NCI-H1048 (cell line): ENCODE results near the gene LTO1.

Experiments
- DNase-seq: peaks from one replicate; lab custom pipeline; 2025; lab: John Stamatoyannopoulos, UW

The LTO1 gene

DNA sequence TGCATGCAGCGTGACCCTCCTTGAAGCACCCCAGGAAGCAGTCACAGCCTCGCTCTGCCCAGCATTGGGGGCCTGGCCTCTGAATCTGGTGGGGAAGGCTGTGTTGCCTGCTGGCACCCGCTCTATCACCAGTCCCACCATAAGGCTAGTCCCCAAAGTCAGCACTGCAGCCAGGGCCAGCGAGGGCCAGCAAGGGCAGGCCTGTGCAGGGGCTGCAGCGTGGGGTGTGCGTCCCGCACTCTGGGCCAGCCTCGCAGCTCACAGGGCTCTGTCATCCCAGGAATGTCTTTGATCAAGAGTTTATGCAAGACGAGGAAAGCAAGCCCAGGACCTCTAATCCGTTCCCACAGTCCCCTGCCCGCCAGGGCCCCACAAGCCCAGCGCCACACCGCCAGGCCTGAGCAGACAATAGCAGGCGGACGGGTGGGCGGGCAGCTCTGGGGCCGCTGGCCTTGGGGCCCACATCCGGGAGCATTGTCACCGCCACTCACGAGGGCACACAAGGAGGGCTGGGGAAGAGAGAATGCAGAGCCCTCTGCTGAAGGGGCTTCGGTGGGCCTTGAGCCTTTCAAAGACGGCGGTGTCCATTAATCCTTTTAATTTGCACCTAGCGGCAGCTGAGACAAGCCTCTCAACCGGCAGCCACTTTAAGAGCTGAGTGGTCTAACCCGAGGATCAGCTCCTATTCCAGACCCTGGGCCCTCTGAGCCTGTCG, 17.1 kb downstream of the LTO1 start:
- no peak for DNase-seq

DNA sequence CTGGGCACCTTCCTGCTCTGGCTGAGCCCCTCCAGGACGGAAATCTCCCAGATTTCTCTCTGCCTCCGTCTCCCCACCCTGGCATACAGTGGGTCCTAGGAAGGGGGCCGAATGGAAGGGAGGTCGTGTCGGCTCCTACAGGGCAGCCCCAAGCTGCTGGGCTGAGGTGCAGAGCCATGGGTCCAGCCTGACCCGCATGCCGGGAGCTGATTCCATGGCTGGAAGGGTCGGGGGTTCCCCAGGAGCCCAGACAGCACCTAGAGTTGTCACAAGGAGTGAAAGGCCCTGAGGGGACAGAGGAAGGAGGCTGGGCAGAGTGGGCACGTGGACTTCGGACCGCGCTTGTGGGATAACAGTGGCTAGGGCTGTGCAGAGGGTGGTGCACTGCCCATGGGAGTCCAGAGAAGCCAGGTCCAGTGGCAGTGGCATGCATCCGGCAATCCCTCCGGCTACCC, 17.7 kb downstream of the LTO1 start:
- DNase-seq = no peak

DNA sequence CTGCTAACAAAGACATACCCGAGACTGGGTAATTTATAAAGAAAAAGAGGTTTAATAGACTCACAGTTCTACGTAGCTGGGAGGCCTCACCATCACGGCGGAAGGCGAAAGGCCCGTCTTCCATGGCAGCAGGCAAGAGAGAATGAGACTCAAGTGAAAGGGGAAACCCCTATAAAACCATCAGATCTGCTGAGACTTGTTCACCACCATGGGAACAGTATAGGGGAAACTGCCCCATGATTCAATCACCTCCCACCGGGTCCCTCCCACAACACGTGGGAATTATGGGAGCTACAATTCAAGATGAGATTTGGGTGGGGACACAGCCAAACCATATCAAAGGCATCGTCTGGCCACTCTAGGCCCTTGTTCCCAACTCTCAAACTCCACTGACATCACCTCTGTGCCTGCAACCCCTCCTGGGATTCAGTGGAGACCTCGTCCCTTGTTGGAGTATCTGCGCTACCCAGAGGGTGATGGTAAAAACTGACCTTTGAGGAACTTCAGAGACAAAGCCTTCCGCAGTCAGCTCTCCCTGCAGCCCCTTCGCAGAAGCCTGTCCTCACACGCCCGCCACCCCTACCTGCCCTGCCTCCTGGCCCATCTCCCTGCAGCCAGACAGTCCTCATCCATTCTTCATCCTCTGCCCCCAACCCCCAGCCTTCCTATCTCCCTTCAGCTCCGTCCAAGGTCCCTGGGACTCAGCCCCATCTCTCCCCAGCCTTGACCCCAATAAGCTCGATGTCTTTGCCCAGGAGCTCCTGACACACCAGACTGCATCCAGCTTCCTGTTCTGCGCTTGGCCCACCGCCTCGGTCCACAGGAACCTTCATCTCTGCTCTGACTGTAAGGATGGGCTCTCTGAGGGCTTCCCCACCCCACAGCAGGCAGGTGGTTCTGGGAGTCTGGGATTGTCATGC, 18.4 kb downstream of the LTO1 start:
- no peak for DNase-seq

DNA sequence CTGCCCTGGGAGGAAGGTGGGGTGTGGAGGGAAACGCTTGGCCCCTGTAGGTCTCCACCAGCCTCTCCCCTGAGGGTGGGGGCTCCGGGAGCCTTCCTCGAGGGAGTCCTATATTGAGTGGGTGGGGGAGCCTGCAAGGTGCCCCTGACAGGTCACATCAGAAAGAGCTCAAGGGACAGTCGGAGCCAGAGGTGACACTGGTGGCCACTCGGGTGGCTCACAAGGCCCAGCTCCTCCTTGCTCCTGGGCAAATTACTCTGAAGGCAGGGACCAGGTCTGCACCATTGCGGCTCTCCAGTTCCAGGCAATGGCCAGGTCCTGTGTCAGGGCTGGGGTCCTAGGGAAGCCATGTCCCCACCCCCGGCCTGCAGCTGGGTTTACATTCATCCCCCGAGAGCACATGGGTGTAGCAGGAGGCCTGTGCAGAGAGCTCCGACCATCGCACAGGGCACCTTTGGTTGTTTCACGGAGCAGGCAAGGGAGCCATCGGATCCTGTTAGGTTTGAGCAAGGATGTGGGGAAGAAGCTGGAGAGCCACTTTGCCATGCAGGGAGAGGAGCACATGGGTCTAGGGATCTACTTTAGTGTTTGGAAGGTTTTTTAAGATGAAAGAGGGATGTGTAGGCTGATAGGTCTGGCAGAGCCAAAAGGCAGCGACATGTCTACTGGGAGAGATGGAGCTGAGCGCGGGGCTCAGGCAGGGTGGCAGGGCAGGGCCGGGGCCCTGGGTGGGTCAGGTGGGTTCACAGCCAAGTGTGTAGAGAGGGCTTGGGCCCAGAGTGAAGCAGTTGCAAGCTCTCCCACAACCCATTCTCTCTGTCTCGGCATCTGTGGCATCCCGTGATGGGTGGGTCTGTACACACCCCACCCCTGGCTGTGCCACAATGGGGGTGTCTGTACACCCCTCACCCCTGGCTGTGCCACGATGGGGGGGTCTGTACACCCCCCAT, 19.4 kb downstream of the LTO1 start:
- DNase-seq = no peak

- DNase-seq = no peak
These were observed 20.3 kb downstream of the LTO1 start for GRCh38 chr11:69654660-69655478.

- no peak for DNase-seq
These were observed 21.0 kb downstream of the LTO1 start for GRCh38 chr11:69654001-69654659.

DNA sequence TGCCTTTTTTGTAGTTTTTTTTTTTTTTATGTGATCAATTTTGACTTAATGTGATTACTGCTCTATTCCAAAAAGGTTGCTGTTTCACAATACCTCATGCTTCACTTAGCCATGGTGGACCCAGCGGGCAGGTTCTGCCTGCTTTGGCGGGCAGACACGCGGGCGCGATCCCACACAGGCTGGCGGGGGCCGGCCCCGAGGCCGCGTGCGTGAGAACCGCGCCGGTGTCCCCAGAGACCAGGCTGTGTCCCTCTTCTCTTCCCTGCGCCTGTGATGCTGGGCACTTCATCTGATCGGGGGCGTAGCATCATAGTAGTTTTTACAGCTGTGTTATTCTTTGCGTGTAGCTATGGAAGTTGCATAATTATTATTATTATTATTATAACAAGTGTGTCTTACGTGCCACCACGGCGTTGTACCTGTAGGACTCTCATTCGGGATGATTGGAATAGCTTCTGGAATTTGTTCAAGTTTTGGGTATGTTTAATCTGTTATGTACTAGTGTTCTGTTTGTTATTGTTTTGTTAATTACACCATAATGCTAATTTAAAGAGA, 21.7 kb downstream of the LTO1 start:
- DNase-seq = no peak

GRCh38 chr11:69652999-69653398, 22.2 kb downstream of the LTO1 start:
- DNase-seq = no peak

- DNase-seq = no peak
These were observed 23.1 kb downstream of the LTO1 start for GRCh38 chr11:69651834-69652620.

GRCh38 chr11:69650832-69651344, 24.3 kb downstream of the LTO1 start:
- DNase-seq = no peak

GRCh38 chr11:69650081-69650831, 24.9 kb downstream of the LTO1 start:
- no peak for DNase-seq

DNA sequence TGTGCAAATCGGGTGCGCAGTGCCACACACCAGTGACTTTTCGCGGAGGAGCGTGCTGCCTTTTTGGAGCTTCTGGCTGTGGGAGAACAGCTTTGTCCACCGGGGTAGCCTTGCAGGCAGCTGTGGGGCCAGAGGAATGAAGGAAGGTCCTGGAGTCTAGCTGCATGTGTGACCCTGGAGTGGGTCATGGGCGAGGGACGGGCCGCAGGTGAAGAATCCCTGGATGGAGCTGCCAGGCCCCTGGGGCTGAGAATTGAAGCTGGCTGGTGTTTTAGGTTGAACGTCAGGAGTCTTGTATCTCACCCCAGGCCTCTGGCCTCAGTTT, 25.6 kb downstream of the LTO1 start:
- DNase-seq = no peak

DNA sequence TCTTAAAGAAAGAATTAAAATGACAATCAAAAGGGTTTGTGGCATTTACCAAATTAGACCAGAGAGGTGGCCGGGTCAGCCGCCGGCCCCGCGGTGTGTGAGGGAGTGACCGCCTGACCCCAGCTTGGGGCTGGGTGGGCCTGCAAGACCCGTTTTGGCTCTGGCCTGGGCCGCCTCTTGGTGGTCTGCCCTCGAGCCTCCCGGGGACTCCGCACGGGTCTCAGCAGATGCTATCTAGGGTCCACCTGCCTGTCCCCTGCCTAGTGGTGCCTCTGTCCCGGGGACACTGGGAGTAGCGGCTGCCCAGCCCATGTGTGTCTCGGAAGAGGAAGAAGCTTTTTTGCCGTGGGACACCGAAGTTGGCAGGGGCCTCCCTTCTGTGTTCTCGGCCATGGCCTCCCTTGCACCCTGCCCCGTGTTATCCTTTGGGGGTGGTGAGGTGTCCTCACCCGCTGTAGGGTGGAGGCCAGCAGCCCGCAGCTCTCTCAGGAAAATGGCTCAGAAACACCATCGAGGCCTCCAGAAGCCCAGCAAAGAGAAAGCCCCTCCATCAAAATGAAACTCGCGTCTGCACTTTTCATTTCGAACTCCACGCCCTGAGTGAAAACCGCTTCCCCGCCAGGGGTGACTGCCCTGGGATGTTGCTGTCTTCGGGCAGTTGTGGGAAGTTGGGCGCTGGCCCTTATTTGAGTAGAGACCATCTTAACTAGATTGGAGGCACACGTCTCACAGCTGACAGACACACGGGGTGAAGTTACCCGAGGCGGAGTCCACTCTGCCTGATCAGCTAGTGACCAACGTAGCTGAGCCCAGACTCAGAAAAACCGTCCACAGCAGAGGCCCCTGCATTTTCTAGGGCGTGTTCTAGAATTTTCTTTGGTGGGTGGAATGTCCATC, 26.2 kb downstream of the LTO1 start:
- DNase-seq = no peak

- DNase-seq = no peak
These were observed 27.2 kb downstream of the LTO1 start for GRCh38 chr11:69647761-69648497.

- DNase-seq = no peak
These were observed 27.8 kb downstream of the LTO1 start for GRCh38 chr11:69647390-69647748.

GRCh38 chr11:69646493-69647389, 28.4 kb downstream of the LTO1 start:
- no peak for DNase-seq
